GM23338 (cell line): Measurements from ENCODE around the gene TMBIM1. TPM values are rescaled to one million over a fixed set of nuclear protein-coding genes. Genes with fewer than 3 reads are reported as not detected.

Experiments used
- ATAC-seq: fragments of 200-7000 bp; cut with Tn5 transposase; 3 replicates; pipeline ENCODE4 v1.9.1; 2020
- DNase-seq: peaks from one replicate; pipeline ENCODE4 v3.0.0-alpha.2; 2015; ENCODE audit warnings: low spot score
- H2AFZ ChIP-seq: fragments of 200-600 bp; sonication (generic); 2 replicates; pipeline ENCODE4 v1.8.0; 2016; ENCODE audit warnings: antibody characterized with exemption, mild to moderate bottlenecking, moderate library complexity
- H3F3A ChIP-seq: fragments of 200-600 bp; sonication (generic); replicated peaks from 2 replicates; pipeline ENCODE4 v1.8.0; 2017; ENCODE audit warnings: antibody characterized with exemption, mixed run types, low read depth
- H3K27ac ChIP-seq: fragments of 200-600 bp; sonication (generic); 2 replicates; pipeline ENCODE4 v1.6.1; 2016; ENCODE audit warnings: low read depth
- H3K27me3 ChIP-seq: fragments of 200-600 bp; sonication (generic); 2 replicates; pipeline ENCODE4 v1.8.0; 2016; ENCODE audit warnings: mild to moderate bottlenecking, mixed run types, moderate library complexity; ENCODE audit not compliant: insufficient read depth
- H3K36me3 ChIP-seq: fragments of 200-600 bp; sonication (generic); 2 replicates; pipeline ENCODE4 v1.8.0; 2016; ENCODE audit warnings: mild to moderate bottlenecking; ENCODE audit not compliant: insufficient read depth
- H3K4me1 ChIP-seq: fragments of 200-600 bp; sonication (generic); 2 replicates; pipeline ENCODE4 v1.8.0; 2016; ENCODE audit warnings: mild to moderate bottlenecking, moderate library complexity; ENCODE audit not compliant: insufficient read depth
- H3K4me2 ChIP-seq: fragments of 200-600 bp; sonication (generic); 2 replicates; pipeline ENCODE4 v1.7.1; 2017; ENCODE audit warnings: mixed run types
- H3K4me3 ChIP-seq: fragments of 200-600 bp; sonication (generic); 2 replicates; pipeline ENCODE4 v1.6.1; 2016; ENCODE audit warnings: mixed run types
- H3K79me2 ChIP-seq: fragments of 200-600 bp; sonication (generic); replicated peaks from 2 replicates; pipeline ENCODE4 v1.8.0; 2017; ENCODE audit warnings: mild to moderate bottlenecking; ENCODE audit not compliant: insufficient read depth
- H3K9me2 ChIP-seq: fragments of 200-600 bp; sonication (generic); 2 replicates; pipeline ENCODE4 v1.8.0; 2017; ENCODE audit not compliant: insufficient read depth
- H4K20me1 ChIP-seq: fragments of 200-600 bp; sonication (generic); replicated peaks from 2 replicates; pipeline ENCODE4 v1.8.0; 2017; ENCODE audit warnings: mild to moderate bottlenecking; ENCODE audit not compliant: insufficient read depth
- H3K27ac Mint-ChIP-seq: 2 replicates; pipeline ENCODE4 v1.8.0; 2020; ENCODE audit warnings: inconsistent platforms, mild to moderate bottlenecking, moderate library complexity, mixed read lengths
- H3K27me3 Mint-ChIP-seq: 3 replicates; pipeline ENCODE4 v1.8.0; 2022; ENCODE audit warnings: low read depth, mild to moderate bottlenecking, moderate library complexity, mixed read lengths, inconsistent platforms; ENCODE audit not compliant: insufficient read depth, poor library complexity
- H3K36me3 Mint-ChIP-seq: 3 replicates; pipeline ENCODE4 v1.8.0; 2021; ENCODE audit warnings: low read depth, mild to moderate bottlenecking, inconsistent platforms, moderate library complexity, mixed read lengths
- H3K4me1 Mint-ChIP-seq: 3 replicates; pipeline ENCODE4 v1.8.0; 2020; ENCODE audit warnings: mild to moderate bottlenecking, inconsistent platforms, mixed read lengths
- H3K4me3 Mint-ChIP-seq: 3 replicates; pipeline ENCODE4 v1.8.0; 2021; ENCODE audit warnings: moderate library complexity, mild to moderate bottlenecking, inconsistent platforms, mixed read lengths
- H3K9me3 Mint-ChIP-seq: 3 replicates; pipeline ENCODE4 v1.8.0; 2020; ENCODE audit warnings: moderate library complexity, mild to moderate bottlenecking, inconsistent platforms, mixed read lengths
- CREB1 ChIP-seq: fragments of 250-450 bp; sonication (Bioruptor Pico); IDR thresholded peaks from 2 replicates; pipeline ENCODE4 v1.5.0; 2020; ENCODE audit warnings: low read depth, mild to moderate bottlenecking, moderate library complexity
- ETS1 ChIP-seq: IDR thresholded peaks from 2 replicates; pipeline ENCODE4 v1.6.1; 2016; ENCODE audit warnings: antibody characterized with exemption
- EZH2 ChIP-seq: fragments of 200-600 bp; sonication (generic); IDR thresholded peaks from one replicate; pipeline ENCODE4 v1.8.0; 2017; ENCODE audit warnings: antibody characterized with exemption, mild to moderate bottlenecking, low read depth; ENCODE audit not compliant: unreplicated experiment
- EZH2phosphoT487 ChIP-seq: fragments of 200-600 bp; sonication (generic); IDR thresholded peaks from one replicate; pipeline ENCODE4 v1.8.1; 2018; ENCODE audit warnings: antibody characterized with exemption; ENCODE audit not compliant: unreplicated experiment
- JUNB ChIP-seq: IDR thresholded peaks from one replicate; pipeline ENCODE4 v1.6.1; 2016; ENCODE audit warnings: antibody characterized with exemption; ENCODE audit not compliant: unreplicated experiment
- NANOG ChIP-seq: IDR thresholded peaks from 2 replicates; pipeline ENCODE4 v1.6.1; 2016; ENCODE audit warnings: antibody characterized with exemption, borderline replicate concordance
- REST ChIP-seq: IDR thresholded peaks from one replicate; pipeline ENCODE4 v1.6.1; 2018; ENCODE audit warnings: antibody characterized with exemption; ENCODE audit not compliant: unreplicated experiment
- STAT1 ChIP-seq: IDR thresholded peaks from one replicate; pipeline ENCODE4 v1.6.1; 2016; ENCODE audit warnings: antibody characterized with exemption; ENCODE audit not compliant: unreplicated experiment
- ZNF114 ChIP-seq: fragments of 250-450 bp; sonication (Bioruptor Pico); IDR thresholded peaks from 2 replicates; pipeline ENCODE4 v1.5.0; 2020; ENCODE audit warnings: mild to moderate bottlenecking, moderate library complexity
- ZNF331 ChIP-seq: fragments of 250-450 bp; sonication (Bioruptor Pico); IDR thresholded peaks from 2 replicates; pipeline ENCODE4 v1.5.0; 2020; ENCODE audit warnings: low read depth, mild to moderate bottlenecking, moderate library complexity
- polyA plus RNA-seq: library from polyadenylated mRNA; unstranded; fragments of >200 nt; fragmentation: Nextera tagmentation; extraction: Ambion mirVana; gene quantifications from 2 replicates; pipeline ENCODE4 v1.2.1, GENCODE V29; 2016
- total RNA-seq: library from RNA; depleted of rRNA; stranded (reverse); fragments of >200 nt; shearing (Covaris generic); gene quantifications from 2 replicates; pipeline ENCODE4 v1.2.3, GENCODE V29; 2014
- TF ChIP-seq, protein P1 (sequence below), 2 experiments: fragments of 200-600 bp in 1 of 2; sonication (generic) in 1 of 2; conservative IDR thresholded peaks; 2 replicates each; pipeline versions ENCODE4 v1.5.1 to v1.6.1; 2016 to 2017; ENCODE audit warnings: antibody characterized with exemption in 2 of 2, low read depth in 2 of 2, mild to moderate bottlenecking in 2 of 2, moderate library complexity in 1 of 2
- TF ChIP-seq, protein P2 (sequence below): fragments of 250-450 bp; sonication (Bioruptor Pico); IDR thresholded peaks from 2 replicates; pipeline ENCODE4 v1.5.0; 2020; ENCODE audit warnings: mild to moderate bottlenecking, moderate library complexity

TMBIM1 gene
- total and polyA plus RNA-seq, 2 experiments from 2014 or later = 12.0 to 20.8 TPM

- DNase-seq (no peak), ATAC-seq (no peak)
- no peaks in the 10 kb centered on the region for H3K4me1 Mint-ChIP-seq
- H3K9me2 ChIP-seq = no peaks in the 10 kb centered on the region
- H3K27me3 ChIP-seq = no peaks in the 10 kb centered on the region
- peaks cover 75% of the 10 kb centered on the region for H3K79me2 ChIP-seq
- no peaks in the 10 kb centered on the region for H3F3A ChIP-seq
- no peak overlapping the region for H3K27ac Mint-ChIP-seq
- no peak overlapping the region for H3K4me2 ChIP-seq
- no peak for TF ChIP-seq ETS1
- TF ChIP-seq REST = no peak
- TF ChIP-seq EZH2 = no peak
- TF ChIP-seq JUNB = no peak
- no peak for TF ChIP-seq STAT1
- TF ChIP-seq ZNF114 = no peak
- TF ChIP-seq CREB1 (CRISPR knock-in tag) = no peak
- no peak for TF ChIP-seq ZNF331
- TF ChIP-seq EZH2phosphoT487 = no peak
- TF ChIP-seq, protein P1, sequence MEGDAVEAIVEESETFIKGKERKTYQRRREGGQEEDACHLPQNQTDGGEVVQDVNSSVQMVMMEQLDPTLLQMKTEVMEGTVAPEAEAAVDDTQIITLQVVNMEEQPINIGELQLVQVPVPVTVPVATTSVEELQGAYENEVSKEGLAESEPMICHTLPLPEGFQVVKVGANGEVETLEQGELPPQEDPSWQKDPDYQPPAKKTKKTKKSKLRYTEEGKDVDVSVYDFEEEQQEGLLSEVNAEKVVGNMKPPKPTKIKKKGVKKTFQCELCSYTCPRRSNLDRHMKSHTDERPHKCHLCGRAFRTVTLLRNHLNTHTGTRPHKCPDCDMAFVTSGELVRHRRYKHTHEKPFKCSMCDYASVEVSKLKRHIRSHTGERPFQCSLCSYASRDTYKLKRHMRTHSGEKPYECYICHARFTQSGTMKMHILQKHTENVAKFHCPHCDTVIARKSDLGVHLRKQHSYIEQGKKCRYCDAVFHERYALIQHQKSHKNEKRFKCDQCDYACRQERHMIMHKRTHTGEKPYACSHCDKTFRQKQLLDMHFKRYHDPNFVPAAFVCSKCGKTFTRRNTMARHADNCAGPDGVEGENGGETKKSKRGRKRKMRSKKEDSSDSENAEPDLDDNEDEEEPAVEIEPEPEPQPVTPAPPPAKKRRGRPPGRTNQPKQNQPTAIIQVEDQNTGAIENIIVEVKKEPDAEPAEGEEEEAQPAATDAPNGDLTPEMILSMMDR (conservative IDR thresholded peaks at IDR 0.05; ENCODE audit: low read depth in 2 of 2) = no peak
- no peak for TF ChIP-seq NANOG
- TF ChIP-seq, protein P2, sequence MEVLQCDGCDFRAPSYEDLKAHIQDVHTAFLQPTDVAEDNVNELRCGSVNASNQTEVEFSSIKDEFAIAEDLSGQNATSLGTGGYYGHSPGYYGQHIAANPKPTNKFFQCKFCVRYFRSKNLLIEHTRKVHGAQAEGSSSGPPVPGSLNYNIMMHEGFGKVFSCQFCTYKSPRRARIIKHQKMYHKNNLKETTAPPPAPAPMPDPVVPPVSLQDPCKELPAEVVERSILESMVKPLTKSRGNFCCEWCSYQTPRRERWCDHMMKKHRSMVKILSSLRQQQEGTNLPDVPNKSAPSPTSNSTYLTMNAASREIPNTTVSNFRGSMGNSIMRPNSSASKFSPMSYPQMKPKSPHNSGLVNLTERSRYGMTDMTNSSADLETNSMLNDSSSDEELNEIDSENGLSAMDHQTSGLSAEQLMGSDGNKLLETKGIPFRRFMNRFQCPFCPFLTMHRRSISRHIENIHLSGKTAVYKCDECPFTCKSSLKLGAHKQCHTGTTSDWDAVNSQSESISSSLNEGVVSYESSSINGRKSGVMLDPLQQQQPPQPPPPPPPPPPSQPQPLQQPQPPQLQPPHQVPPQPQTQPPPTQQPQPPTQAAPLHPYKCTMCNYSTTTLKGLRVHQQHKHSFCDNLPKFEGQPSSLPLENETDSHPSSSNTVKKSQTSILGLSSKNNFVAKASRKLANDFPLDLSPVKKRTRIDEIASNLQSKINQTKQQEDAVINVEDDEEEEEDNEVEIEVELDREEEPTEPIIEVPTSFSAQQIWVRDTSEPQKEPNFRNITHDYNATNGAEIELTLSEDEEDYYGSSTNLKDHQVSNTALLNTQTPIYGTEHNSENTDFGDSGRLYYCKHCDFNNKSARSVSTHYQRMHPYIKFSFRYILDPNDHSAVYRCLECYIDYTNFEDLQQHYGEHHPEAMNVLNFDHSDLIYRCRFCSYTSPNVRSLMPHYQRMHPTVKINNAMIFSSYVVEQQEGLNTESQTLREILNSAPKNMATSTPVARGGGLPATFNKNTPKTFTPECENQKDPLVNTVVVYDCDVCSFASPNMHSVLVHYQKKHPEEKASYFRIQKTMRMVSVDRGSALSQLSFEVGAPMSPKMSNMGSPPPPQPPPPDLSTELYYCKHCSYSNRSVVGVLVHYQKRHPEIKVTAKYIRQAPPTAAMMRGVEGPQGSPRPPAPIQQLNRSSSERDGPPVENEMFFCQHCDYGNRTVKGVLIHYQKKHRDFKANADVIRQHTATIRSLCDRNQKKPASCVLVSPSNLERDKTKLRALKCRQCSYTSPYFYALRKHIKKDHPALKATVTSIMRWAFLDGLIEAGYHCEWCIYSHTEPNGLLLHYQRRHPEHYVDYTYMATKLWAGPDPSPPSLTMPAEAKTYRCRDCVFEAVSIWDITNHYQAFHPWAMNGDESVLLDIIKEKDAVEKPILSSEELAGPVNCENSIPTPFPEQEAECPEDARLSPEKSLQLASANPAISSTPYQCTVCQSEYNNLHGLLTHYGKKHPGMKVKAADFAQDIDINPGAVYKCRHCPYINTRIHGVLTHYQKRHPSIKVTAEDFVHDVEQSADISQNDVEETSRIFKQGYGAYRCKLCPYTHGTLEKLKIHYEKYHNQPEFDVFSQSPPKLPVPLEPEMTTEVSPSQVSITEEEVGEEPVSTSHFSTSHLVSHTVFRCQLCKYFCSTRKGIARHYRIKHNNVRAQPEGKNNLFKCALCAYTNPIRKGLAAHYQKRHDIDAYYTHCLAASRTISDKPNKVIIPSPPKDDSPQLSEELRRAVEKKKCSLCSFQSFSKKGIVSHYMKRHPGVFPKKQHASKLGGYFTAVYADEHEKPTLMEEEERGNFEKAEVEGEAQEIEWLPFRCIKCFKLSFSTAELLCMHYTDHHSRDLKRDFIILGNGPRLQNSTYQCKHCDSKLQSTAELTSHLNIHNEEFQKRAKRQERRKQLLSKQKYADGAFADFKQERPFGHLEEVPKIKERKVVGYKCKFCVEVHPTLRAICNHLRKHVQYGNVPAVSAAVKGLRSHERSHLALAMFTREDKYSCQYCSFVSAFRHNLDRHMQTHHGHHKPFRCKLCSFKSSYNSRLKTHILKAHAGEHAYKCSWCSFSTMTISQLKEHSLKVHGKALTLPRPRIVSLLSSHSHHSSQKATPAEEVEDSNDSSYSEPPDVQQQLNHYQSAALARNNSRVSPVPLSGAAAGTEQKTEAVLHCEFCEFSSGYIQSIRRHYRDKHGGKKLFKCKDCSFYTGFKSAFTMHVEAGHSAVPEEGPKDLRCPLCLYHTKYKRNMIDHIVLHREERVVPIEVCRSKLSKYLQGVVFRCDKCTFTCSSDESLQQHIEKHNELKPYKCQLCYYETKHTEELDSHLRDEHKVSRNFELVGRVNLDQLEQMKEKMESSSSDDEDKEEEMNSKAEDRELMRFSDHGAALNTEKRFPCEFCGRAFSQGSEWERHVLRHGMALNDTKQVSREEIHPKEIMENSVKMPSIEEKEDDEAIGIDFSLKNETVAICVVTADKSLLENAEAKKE = no peak
- H4K20me1 ChIP-seq = peaks cover 59% of the 10 kb centered on the region
- no peaks in the 10 kb centered on the region for H3K9me3 Mint-ChIP-seq
- no peak overlapping the region for H3K4me3 Mint-ChIP-seq
- no peak overlapping the region for H3K4me3 ChIP-seq
- H3K4me1 ChIP-seq = peaks cover 4% of the 10 kb centered on the region; the same call in 1 of the 2 replicates
- H3K36me3 ChIP-seq = peaks cover 41% of the 10 kb centered on the region
- H3K27me3 Mint-ChIP-seq = no peaks in the 10 kb centered on the region
- no peak overlapping the region for H3K27ac ChIP-seq
- H2AFZ ChIP-seq = no peak overlapping the region
- H3K36me3 Mint-ChIP-seq = peaks cover 64% of the 10 kb centered on the region
These were observed 65.4 kb downstream of the TMBIM1 start for GRCh38 chr2:218226903-218227302.
